ENCODE measurements around the gene CMTM6. TPM values are rescaled to one million over a fixed set of nuclear protein-coding genes. Genes with fewer than 3 reads are reported as not detected.

CMTM6 gene
- total RNA-seq, 1 donor from 2014 or later: 44.0 TPM

DNA sequence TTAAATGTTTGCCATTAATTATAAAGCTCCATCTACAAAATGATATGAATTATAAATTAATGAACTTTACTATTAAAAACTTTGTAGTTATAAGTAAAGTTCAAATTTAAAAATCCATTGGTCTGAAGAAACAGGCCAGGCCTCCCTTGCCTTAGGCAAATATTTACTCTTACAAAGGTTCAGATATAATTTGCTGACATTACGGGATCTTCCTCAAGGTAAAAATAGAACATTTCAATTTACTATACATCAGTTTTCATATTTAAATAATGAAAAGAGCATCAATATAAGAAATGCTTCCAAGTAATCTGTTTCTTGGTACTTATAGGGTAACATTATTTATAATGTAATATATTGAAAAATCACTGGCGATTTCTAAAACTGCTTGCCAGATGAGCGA is 3.7 kb downstream of the CMTM6 start:
- TF ChIP-seq CTCF (IDR thresholded peaks at IDR 0.05; ENCODE audit: unreplicated experiment): no peak
- Mint-ChIP-seq H3K9me3 (peaks cover 5% of the 10 kb centered on the region), H3K36me3 (peaks cover 8% of the 10 kb centered on the region), H3K27ac (no peak overlapping the region), H3K4me1 (peaks cover 39% of the 10 kb centered on the region), H3K4me3 (no peak overlapping the region), H3K27me3 (ENCODE audit: low read depth) (no peaks in the 10 kb centered on the region)
- no peak for DNase-seq (ENCODE audit: low spot score in 2 of 2, unreplicated experiment in 2 of 2)

DNA sequence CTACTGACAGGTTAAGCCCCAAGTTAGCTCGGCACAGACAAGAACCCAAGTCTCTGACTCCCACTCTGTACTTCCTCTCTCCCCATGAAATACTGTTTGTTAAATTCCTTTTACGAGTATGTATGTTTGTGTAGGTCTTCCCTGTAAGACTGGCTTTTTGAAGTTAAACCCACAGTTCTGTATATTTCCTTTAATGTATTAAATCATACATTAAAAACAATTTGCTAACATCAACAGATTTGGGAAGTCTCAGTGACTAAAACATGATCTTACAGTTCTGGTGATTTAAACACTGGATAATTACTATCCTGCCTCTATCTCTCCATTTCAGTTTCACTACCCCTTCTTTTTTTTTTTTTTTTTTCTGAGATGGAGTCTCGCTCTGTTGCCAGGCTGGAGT is 4.4 kb downstream of the CMTM6 start:
- no peak for DNase-seq (ENCODE audit: low spot score in 2 of 2, unreplicated experiment in 2 of 2)
- Mint-ChIP-seq H3K27me3 (ENCODE audit: low read depth) (no peaks in the 10 kb centered on the region), H3K27ac (peak overlapping the region; percentile 50), H3K4me3 (no peak overlapping the region), H3K4me1 (peaks cover 39% of the 10 kb centered on the region), H3K9me3 (peaks cover 5% of the 10 kb centered on the region), H3K36me3 (peaks cover 8% of the 10 kb centered on the region)
- TF ChIP-seq CTCF (IDR thresholded peaks at IDR 0.05; ENCODE audit: unreplicated experiment): no peak

DNA sequence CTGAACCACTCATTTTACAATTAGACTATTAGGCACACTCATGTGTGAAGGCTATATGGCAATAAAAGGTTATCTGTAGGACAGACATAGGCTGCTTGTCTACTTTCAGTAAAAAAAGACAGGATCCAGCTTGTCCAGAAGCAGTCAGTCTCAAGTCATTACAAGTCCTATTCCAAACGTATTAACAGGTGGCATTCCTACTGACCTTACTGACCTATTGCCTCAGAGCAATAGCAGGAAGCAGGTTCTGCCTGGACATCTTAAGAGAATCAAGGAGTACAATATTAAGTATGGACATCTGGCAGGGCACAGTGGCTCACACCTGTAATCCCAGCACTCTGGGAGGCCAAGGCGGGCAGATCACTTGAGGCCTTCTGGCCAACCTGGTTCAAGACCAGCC is 7.0 kb downstream of the CMTM6 start:
- H3K36me3 Mint-ChIP-seq: peaks cover 8% of the 10 kb centered on the region
- no peak overlapping the region for H3K4me3 Mint-ChIP-seq
- peaks cover 23% of the 10 kb centered on the region for H3K4me1 Mint-ChIP-seq
- TF ChIP-seq CTCF (IDR thresholded peaks at IDR 0.05; ENCODE audit: unreplicated experiment): no peak
- no peak for DNase-seq (ENCODE audit: low spot score in 2 of 2, unreplicated experiment in 2 of 2)
- no peaks in the 10 kb centered on the region for H3K27me3 Mint-ChIP-seq (ENCODE audit: low read depth)
- H3K9me3 Mint-ChIP-seq: peaks cover 5% of the 10 kb centered on the region
- no peak overlapping the region for H3K27ac Mint-ChIP-seq

- H3K27ac Mint-ChIP-seq: no peak overlapping the region
- H3K4me3 Mint-ChIP-seq: no peak overlapping the region
- peaks cover 5% of the 10 kb centered on the region for H3K9me3 Mint-ChIP-seq
Observed at GRCh38 chr3:32495085-32495484, 7.6 kb downstream of the CMTM6 start.

DNA sequence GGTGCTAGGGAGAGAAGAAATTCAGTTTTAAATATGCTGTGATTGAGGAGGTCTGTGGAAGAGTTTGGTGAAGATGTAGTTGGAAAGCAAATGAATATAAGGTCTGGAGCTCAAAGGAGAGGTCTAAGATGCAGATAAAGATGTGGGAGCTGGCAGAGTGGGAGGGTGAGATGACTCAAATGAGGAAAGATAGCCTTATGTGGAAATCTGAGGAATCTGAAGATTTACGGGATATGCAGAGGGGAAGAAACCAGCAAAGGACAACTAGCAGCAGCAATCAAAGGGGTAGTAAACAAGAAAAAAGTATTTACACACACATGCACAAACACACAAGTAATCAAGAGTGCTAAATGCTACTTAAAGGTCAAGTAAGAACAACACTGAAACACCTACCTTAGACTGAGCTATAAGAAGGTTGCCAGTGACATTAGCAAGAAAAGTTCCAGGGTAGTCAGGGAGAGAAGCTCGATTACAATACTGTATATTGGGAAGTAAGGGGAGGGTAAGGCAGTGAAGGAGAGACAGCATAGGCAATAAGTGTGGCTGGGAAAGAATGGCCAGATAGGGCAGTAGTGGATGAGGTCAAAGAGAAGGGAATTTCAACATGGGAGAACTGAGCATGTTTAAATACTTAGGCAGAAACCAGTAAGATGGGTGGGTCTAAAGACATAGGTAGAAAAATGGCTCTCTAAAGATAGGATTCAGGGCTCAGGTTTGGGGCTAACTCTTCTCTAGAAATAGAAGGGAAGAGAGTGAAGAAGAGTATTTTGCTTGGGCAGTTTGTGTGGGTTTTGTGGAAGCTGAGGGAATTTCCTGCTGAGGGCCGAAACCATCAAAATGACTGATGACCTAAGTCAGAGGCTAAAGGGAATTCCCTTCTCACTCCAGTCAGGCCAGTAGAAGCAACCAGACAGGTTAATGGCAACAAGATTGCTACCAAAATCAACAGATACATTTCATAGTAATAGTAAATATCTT is 8.9 kb downstream of the CMTM6 start:
- Mint-ChIP-seq H3K9me3 (peaks cover 5% of the 10 kb centered on the region), H3K27me3 (ENCODE audit: low read depth) (no peaks in the 10 kb centered on the region), H3K4me3 (no peak overlapping the region), H3K36me3 (peaks cover 8% of the 10 kb centered on the region), H3K4me1 (peaks cover 8% of the 10 kb centered on the region), H3K27ac (no peak overlapping the region)
- DNase-seq (ENCODE audit: low spot score in 2 of 2, unreplicated experiment in 2 of 2): no peak
- no peak for TF ChIP-seq CTCF (IDR thresholded peaks at IDR 0.05; ENCODE audit: unreplicated experiment)

More at GRCh38 chr3:32495085-32495484, 7.6 kb downstream of the CMTM6 start:
- Mint-ChIP-seq H3K27me3 (ENCODE audit: low read depth) (no peaks in the 10 kb centered on the region), H3K4me1 (peaks cover 17% of the 10 kb centered on the region), H3K36me3 (peaks cover 8% of the 10 kb centered on the region)
- TF ChIP-seq CTCF (IDR thresholded peaks at IDR 0.05; ENCODE audit: unreplicated experiment): no peak
- no peak for DNase-seq (ENCODE audit: low spot score in 2 of 2, unreplicated experiment in 2 of 2)

Data from mesothelial cell of epicardium (in vitro differentiated cells).